PC-9 (cell line): ENCODE data around the gene SPRED3. TPM values are rescaled to one million over a fixed set of nuclear protein-coding genes. Genes with fewer than 3 reads are reported as not detected.

Source experiments
- BruUV-seq: library from RNA; stranded (reverse); fragments of 400-500 nt; replicated peaks from 2 replicates; lab custom pipeline; 2021; lab: Mats Ljungman, UMichigan
- CTCF ChIA-PET: fragments of 300-600 bp; sonication (Branson Sonifier 250); formaldehyde crosslinking; loops from one replicate; lab custom pipeline; 2022; ENCODE audit warnings: antibody characterized with exemption; lab: Charles Lee
- POLR2A ChIA-PET: fragments of 300-600 bp; sonication (Branson Sonifier 250); formaldehyde crosslinking; loops from one replicate; lab custom pipeline; 2022; ENCODE audit warnings: antibody characterized with exemption; ENCODE audit not compliant: unreplicated experiment; lab: Charles Lee
- DNase-seq, 2 experiments: peaks; one replicate each; pipeline versions ENCODE4 v3.0.0 to v3.0.0-alpha.2; 2015 to 2022; ENCODE audit warnings: mixed read lengths in 1 of 2
- H2AFZ ChIP-seq: fragments of 200-600 bp; sonication (generic); 2 replicates; pipeline ENCODE4 v1.8.1; 2017; ENCODE audit warnings: antibody characterized with exemption
- H3F3A ChIP-seq: fragments of 200-600 bp; sonication (generic); 2 replicates; pipeline ENCODE4 v1.8.1; 2017; ENCODE audit warnings: antibody characterized with exemption, mild to moderate bottlenecking, low read depth; ENCODE audit not compliant: insufficient read depth
- H3K27ac ChIP-seq: fragments of 200-600 bp; sonication (generic); 2 replicates; pipeline ENCODE4 v1.6.1; 2016; ENCODE audit warnings: mixed run types
- H3K27me3 ChIP-seq: fragments of 200-600 bp; sonication (generic); 2 replicates; pipeline ENCODE4 v1.6.1; 2016; ENCODE audit warnings: low read depth, mixed run types; ENCODE audit not compliant: insufficient read depth
- H3K36me3 ChIP-seq: fragments of 200-600 bp; sonication (generic); 2 replicates; pipeline ENCODE4 v1.6.1; 2016; ENCODE audit warnings: low read depth, mixed run types
- H3K4me1 ChIP-seq: fragments of 200-600 bp; sonication (generic); replicated peaks from 2 replicates; pipeline ENCODE4 v1.6.1; 2016; ENCODE audit warnings: mixed run types; ENCODE audit not compliant: insufficient read depth
- H3K4me2 ChIP-seq: fragments of 200-600 bp; sonication (generic); 2 replicates; pipeline ENCODE4 v1.6.1; 2017; ENCODE audit warnings: mixed run types
- H3K4me3 ChIP-seq: fragments of 200-600 bp; sonication (generic); 2 replicates; pipeline ENCODE4 v1.6.1; 2016; ENCODE audit warnings: mixed run types
- H3K79me2 ChIP-seq: fragments of 200-600 bp; sonication (generic); 2 replicates; pipeline ENCODE4 v1.6.1; 2017; ENCODE audit warnings: low read depth, mixed run types
- H3K9me2 ChIP-seq: fragments of 200-600 bp; sonication (generic); 2 replicates; pipeline ENCODE4 v1.8.1; 2017; ENCODE audit warnings: mild to moderate bottlenecking; ENCODE audit not compliant: insufficient read depth
- H3K9me3 ChIP-seq: fragments of 200-600 bp; sonication (generic); 2 replicates; pipeline ENCODE4 v1.8.1; 2016; ENCODE audit warnings: low read depth; ENCODE audit not compliant: insufficient read depth
- H4K20me1 ChIP-seq: fragments of 200-600 bp; sonication (generic); 2 replicates; pipeline ENCODE4 v1.8.1; 2017; ENCODE audit not compliant: insufficient read depth
- EZH2 ChIP-seq: fragments of 200-600 bp; sonication (generic); IDR thresholded peaks from 2 replicates; pipeline ENCODE4 v1.8.0; 2017; ENCODE audit warnings: antibody characterized with exemption, low read depth
- intact Hi-C: fragments of 100-400 bp; cut with micrococcal nuclease; formaldehyde crosslinking; loops from one replicate; pipeline ENCODE4 v1.10.0; 2022; ENCODE audit not compliant: unreplicated experiment
- total RNA-seq: library from RNA; stranded (reverse); gene quantifications from 2 replicates; pipeline ENCODE4 v1.2.3, GENCODE V29; 2021
- TF ChIP-seq, protein P1 (sequence below): fragments of 200-600 bp; sonication (generic); conservative IDR thresholded peaks from 2 replicates; pipeline ENCODE4 v1.6.1; 2017; ENCODE audit warnings: mixed run types, antibody characterized with exemption, mild to moderate bottlenecking, moderate library complexity

The SPRED3 gene
- total RNA-seq, 1 experiment from 2014 or later = 5.4 TPM

DNA sequence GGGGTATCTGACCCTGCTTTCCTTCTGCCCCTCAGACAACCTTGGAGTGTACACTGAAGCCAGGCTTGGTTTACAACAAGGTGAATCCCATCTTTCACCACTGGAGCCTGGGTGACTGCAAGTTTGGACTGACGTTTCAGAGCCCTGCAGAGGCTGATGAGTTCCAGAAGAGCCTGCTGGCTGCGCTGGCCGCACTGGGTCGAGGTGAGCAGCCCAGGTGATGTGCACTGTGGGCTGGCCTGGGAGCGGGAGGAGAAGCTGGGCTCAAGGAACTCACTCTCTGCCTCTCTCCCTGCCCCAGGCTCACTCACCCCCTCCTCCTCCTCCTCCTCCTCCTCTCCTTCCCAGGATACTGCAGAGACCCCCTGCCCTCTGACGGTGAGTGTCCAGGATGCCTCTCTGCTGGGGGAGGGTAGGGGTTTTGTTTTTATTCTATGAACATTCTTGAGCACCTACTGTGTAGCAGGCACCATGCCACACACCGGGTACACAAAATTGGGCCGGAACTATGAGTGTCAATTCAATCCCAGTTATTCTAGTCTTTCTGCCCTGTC lies 3.5 kb downstream of the SPRED3 start:
- Histone ChIP-seq H3K4me2 (no peak overlapping the region), H3K36me3 (no peaks in the 10 kb centered on the region), H3K79me2 (no peaks in the 10 kb centered on the region), H4K20me1 (no peaks in the 10 kb centered on the region), H3K4me1 (peaks cover 8% of the 10 kb centered on the region; the same call in 1 of the 2 replicates), H3K27me3 (no peaks in the 10 kb centered on the region), H3K9me2 (no peaks in the 10 kb centered on the region), H2AFZ (no peak overlapping the region), H3F3A (peaks cover 22% of the 10 kb centered on the region; the same call in 1 of the 2 replicates), H3K27ac (no peak overlapping the region), H3K9me3 (no peaks in the 10 kb centered on the region), H3K4me3 (no peak overlapping the region)
- intact Hi-C loops = no loop called here
- TF ChIP-seq, protein P1, sequence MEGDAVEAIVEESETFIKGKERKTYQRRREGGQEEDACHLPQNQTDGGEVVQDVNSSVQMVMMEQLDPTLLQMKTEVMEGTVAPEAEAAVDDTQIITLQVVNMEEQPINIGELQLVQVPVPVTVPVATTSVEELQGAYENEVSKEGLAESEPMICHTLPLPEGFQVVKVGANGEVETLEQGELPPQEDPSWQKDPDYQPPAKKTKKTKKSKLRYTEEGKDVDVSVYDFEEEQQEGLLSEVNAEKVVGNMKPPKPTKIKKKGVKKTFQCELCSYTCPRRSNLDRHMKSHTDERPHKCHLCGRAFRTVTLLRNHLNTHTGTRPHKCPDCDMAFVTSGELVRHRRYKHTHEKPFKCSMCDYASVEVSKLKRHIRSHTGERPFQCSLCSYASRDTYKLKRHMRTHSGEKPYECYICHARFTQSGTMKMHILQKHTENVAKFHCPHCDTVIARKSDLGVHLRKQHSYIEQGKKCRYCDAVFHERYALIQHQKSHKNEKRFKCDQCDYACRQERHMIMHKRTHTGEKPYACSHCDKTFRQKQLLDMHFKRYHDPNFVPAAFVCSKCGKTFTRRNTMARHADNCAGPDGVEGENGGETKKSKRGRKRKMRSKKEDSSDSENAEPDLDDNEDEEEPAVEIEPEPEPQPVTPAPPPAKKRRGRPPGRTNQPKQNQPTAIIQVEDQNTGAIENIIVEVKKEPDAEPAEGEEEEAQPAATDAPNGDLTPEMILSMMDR = no peak
- TF ChIP-seq EZH2 = no peak
- BruUV-seq = no TSS peak
- ChIA-PET CTCF (no interaction called here), POLR2A (no interaction called here)
- DNase-seq = no peak

DNA sequence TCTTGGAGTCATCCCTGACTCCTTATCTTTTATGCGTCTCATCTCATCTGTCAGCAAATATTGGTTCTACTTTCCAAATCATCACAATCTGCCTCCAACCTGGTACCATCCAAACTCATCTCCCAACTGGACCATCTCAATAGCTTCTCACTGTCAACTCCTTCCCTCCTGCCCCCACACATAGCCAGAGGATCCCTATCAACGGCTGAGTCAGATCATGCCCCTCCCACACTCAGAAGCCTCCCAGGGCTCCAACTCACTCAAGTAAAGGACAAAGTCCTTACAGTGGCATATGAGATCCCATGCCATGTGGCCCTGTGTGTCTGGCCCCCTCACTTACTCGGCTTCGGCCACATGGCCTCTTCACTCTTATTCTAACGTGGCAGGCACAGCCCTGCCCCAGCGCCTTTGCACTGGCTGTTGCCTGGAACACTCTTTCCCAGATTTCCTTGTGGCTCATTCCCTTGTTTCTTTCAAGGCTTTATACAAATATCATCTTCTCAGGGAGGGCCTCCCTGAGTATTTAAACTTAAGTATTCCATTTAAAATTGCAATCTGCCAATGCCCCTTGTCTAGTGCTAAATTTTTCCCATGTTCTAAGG lies 4.3 kb downstream of the SPRED3 start:
- Histone ChIP-seq H3K4me3 (no peak overlapping the region), H3K36me3 (no peaks in the 10 kb centered on the region), H3K4me1 (peaks cover 8% of the 10 kb centered on the region; the same call in 1 of the 2 replicates), H3K27me3 (no peaks in the 10 kb centered on the region), H3K27ac (no peak overlapping the region), H4K20me1 (no peaks in the 10 kb centered on the region), H2AFZ (no peak overlapping the region), H3K4me2 (no peak overlapping the region), H3F3A (peaks cover 18% of the 10 kb centered on the region; the same call in 1 of the 2 replicates), H3K79me2 (no peaks in the 10 kb centered on the region), H3K9me3 (no peaks in the 10 kb centered on the region), H3K9me2 (no peaks in the 10 kb centered on the region)
- no peak for TF ChIP-seq EZH2
- TF ChIP-seq, protein P1 = no peak
- no TSS peak for BruUV-seq
- CTCF ChIA-PET = no interaction called here
- intact Hi-C loops = no loop called here
- POLR2A ChIA-PET = no interaction called here
- no peak for DNase-seq

DNA sequence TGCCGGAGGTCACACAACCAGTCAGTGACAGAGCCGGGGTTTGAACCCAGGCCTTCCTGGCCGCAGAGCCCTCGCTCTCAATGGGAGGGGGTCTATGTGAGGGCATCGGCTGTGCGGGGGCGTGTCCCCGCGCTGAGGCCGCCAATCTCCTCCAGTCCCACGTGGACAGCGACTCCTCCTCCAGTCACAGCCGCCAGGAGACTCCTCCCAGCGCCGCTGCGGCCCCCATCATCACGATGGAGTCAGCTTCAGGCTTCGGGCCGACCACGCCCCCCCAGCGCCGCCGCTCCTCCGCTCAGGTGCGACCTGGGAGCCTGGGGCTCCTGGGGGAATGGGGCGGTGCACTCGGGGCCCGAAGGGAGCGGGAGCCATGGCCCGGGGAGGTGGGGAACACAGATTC lies 6.0 kb downstream of the SPRED3 start:
- no peak overlapping the region for H3K4me2 ChIP-seq
- no peak for DNase-seq
- H4K20me1 ChIP-seq = no peaks in the 10 kb centered on the region
- H3F3A ChIP-seq = peaks cover 12% of the 10 kb centered on the region; the same call in 1 of the 2 replicates
- POLR2A ChIA-PET = interaction anchor here (0.6 kb wide), 1 partner anchor 8 kb away, joined by 11 read pairs; the partner anchor contains the start of gene FAM98C
- no peak overlapping the region for H2AFZ ChIP-seq
- peaks cover under 1% of the 10 kb centered on the region; the same call in 1 of the 2 replicates for H3K4me1 ChIP-seq
- H3K79me2 ChIP-seq = no peaks in the 10 kb centered on the region
- H3K36me3 ChIP-seq = no peaks in the 10 kb centered on the region
- no peak overlapping the region for H3K4me3 ChIP-seq
- CTCF ChIA-PET = no interaction called here
- H3K27me3 ChIP-seq = no peaks in the 10 kb centered on the region
- intact Hi-C loops = no loop called here
- BruUV-seq = no TSS peak
- H3K9me3 ChIP-seq = no peaks in the 10 kb centered on the region
- no peak overlapping the region for H3K27ac ChIP-seq
- TF ChIP-seq, protein P1 = no peak
- TF ChIP-seq EZH2 = no peak
- H3K9me2 ChIP-seq = no peaks in the 10 kb centered on the region
